ENCODE data around the gene COQ8B.
"Not testable (repeated sequence)": the region's sequence is repeated elsewhere in the genome, so short reads cannot be mapped to it uniquely, and the experiment has no call there.

DNA sequence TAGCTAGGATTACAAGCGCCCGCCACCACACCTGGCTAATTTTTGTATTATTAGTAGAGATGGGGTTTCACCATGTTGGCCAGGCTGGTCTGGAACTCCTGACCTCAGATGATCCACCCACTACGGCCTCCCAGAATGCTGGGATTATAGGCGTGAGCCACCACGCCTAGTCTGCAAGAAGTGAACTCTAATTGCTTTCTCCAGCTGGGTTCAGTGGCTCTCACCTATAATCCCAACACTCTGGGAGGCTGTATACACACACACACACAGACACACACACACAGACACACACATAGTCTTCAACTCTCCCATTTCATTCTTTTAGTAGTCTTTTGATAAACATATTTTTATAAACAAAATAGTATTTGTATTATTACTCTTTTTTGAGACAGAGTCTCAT is 13.4 kb upstream of the COQ8B start:
- TF ChIP-seq, protein P1, sequence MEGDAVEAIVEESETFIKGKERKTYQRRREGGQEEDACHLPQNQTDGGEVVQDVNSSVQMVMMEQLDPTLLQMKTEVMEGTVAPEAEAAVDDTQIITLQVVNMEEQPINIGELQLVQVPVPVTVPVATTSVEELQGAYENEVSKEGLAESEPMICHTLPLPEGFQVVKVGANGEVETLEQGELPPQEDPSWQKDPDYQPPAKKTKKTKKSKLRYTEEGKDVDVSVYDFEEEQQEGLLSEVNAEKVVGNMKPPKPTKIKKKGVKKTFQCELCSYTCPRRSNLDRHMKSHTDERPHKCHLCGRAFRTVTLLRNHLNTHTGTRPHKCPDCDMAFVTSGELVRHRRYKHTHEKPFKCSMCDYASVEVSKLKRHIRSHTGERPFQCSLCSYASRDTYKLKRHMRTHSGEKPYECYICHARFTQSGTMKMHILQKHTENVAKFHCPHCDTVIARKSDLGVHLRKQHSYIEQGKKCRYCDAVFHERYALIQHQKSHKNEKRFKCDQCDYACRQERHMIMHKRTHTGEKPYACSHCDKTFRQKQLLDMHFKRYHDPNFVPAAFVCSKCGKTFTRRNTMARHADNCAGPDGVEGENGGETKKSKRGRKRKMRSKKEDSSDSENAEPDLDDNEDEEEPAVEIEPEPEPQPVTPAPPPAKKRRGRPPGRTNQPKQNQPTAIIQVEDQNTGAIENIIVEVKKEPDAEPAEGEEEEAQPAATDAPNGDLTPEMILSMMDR (conservative IDR thresholded peaks at IDR 0.05; ENCODE audit: low read depth, low read length), result not testable (repeated sequence)
- not testable (repeated sequence) for TF ChIP-seq RCOR1 (IDR thresholded peaks at IDR 0.05; ENCODE audit: insufficient replicate concordance, low read length); MAFK (IDR thresholded peaks at IDR 0.05; ENCODE audit: low read depth, low read length); CEBPB (IDR thresholded peaks at IDR 0.05; ENCODE audit: low read depth, low read length)

Data from IMR-90 (cell line).